H1 (cell line): ENCODE measurements around the gene NUBP2. TPM values are rescaled to one million over a fixed set of nuclear protein-coding genes. Genes with fewer than 3 reads are reported as not detected.

Experiments used
- ASH2L ChIP-seq: fragments of 200-600, 300-600 bp; sonication (generic); IDR thresholded peaks from one replicate; pipeline ENCODE4 v1.7.1; 2017; ENCODE audit warnings: low read length
- BACH1 ChIP-seq: IDR thresholded peaks from 2 replicates; pipeline ENCODE4 v1.6.1; 2012; ENCODE audit warnings: low read length, improper control_type of control experiment
- BRCA1 ChIP-seq: IDR thresholded peaks from 2 replicates; pipeline ENCODE4 v1.6.1; 2012; ENCODE audit warnings: low read depth, low read length, improper control_type of control experiment
- CBX5 ChIP-seq: fragments of 300-800, 300-1000 bp; sonication (generic); IDR thresholded peaks from 2 replicates; pipeline ENCODE4 v1.7.1; 2016; ENCODE audit warnings: antibody characterized with exemption, low read length, low read depth
- CEBPB ChIP-seq: IDR thresholded peaks from 2 replicates; pipeline ENCODE4 v1.6.1; 2012; ENCODE audit warnings: low read depth, low read length
- CHD1 ChIP-seq: IDR thresholded peaks from 2 replicates; pipeline ENCODE4 v1.6.1; 2012; ENCODE audit warnings: low read depth, low read length, improper control_type of control experiment
- CHD2 ChIP-seq: IDR thresholded peaks from 2 replicates; pipeline ENCODE4 v1.6.1; 2012; ENCODE audit warnings: low read length, improper control_type of control experiment
- GTF2F1 ChIP-seq: IDR thresholded peaks from 2 replicates; pipeline ENCODE4 v1.6.1; 2012; ENCODE audit warnings: low read depth, low read length, improper control_type of control experiment, borderline replicate concordance
- HDAC6 ChIP-seq: IDR thresholded peaks from one replicate; pipeline ENCODE4 v1.7.1; 2012; ENCODE audit warnings: low read depth, mild to moderate bottlenecking, inconsistent platforms, low read length, moderate library complexity
- JUN ChIP-seq: IDR thresholded peaks from 2 replicates; pipeline ENCODE4 v1.6.1; 2011; ENCODE audit warnings: low read depth, mild to moderate bottlenecking, improper control_type of control experiment, low read length
- JUND ChIP-seq: IDR thresholded peaks from 2 replicates; pipeline ENCODE4 v1.6.1; 2011; ENCODE audit warnings: mild to moderate bottlenecking, improper control_type of control experiment, low read length
- KDM5A ChIP-seq: fragments of 200-600 bp; IDR thresholded peaks from 2 replicates; pipeline ENCODE4 v1.7.1; 2012; ENCODE audit warnings: mild to moderate bottlenecking, low read length, inconsistent platforms, mixed read lengths
- MAFK ChIP-seq: IDR thresholded peaks from 2 replicates; pipeline ENCODE4 v1.6.1; 2012; ENCODE audit warnings: low read depth, mild to moderate bottlenecking, improper control_type of control experiment, low read length
- PHF8 ChIP-seq: fragments of 200-600 bp; sonication (generic); conservative IDR thresholded peaks from 2 replicates; pipeline ENCODE4 v1.7.1; 2012; ENCODE audit warnings: low read depth, mild to moderate bottlenecking, inconsistent platforms, low read length, moderate library complexity
- RBBP5 ChIP-seq: IDR thresholded peaks from 2 replicates; pipeline ENCODE4 v1.7.1; 2012; ENCODE audit warnings: low read depth, mild to moderate bottlenecking, inconsistent platforms, low read length, moderate library complexity, borderline replicate concordance
- RNF2 ChIP-seq: fragments of 200-900, 300-1000 bp; sonication (generic); IDR thresholded peaks from 2 replicates; pipeline ENCODE4 v1.7.1; 2016; ENCODE audit warnings: borderline replicate concordance, low read depth, mild to moderate bottlenecking, antibody characterized with exemption, low read length; ENCODE audit not compliant: poor library complexity, severe bottlenecking; ENCODE audit errors: missing control alignments
- SAP30 ChIP-seq: fragments of 300-600 bp; sonication (generic); IDR thresholded peaks from 2 replicates; pipeline ENCODE4 v1.7.1; 2012; ENCODE audit warnings: low read length, moderate library complexity, mild to moderate bottlenecking, inconsistent platforms; ENCODE audit not compliant: insufficient read depth, insufficient replicate concordance
- SIRT6 ChIP-seq: IDR thresholded peaks from one replicate; pipeline ENCODE4 v1.7.1; 2012; ENCODE audit warnings: low read length, inconsistent platforms
- SP1 ChIP-seq: IDR thresholded peaks from 2 replicates; pipeline ENCODE4 v1.6.1; 2011; ENCODE audit warnings: low read depth, low read length
- SRF ChIP-seq: IDR thresholded peaks from 2 replicates; pipeline ENCODE4 v1.6.1; 2011; ENCODE audit warnings: mild to moderate bottlenecking, low read depth, low read length, moderate library complexity
- TAF1 ChIP-seq: IDR thresholded peaks from 2 replicates; pipeline ENCODE4 v1.6.1; 2011; ENCODE audit warnings: mild to moderate bottlenecking, low read depth, low read length
- TAF7 ChIP-seq: optimal IDR thresholded peaks from 2 replicates; pipeline ENCODE3; 2011; ENCODE audit warnings: low read depth, mild to moderate bottlenecking, inconsistent platforms, low read length, moderate library complexity, borderline replicate concordance
- USF2 ChIP-seq: IDR thresholded peaks from 2 replicates; pipeline ENCODE4 v1.6.1; 2011; ENCODE audit warnings: low read length, improper control_type of control experiment
- polyA plus RNA-seq, 7 experiments: library from polyadenylated mRNA; depleted of rRNA in 3 of 7; stranded (reverse) in 5 of 7; unstranded in 2 of 7; fragments of >200 nt in 5 of 7; fragments of 200-250 nt in 2 of 7; gene quantifications; 1 replicate in 5 of 7; 2 replicates in 1 of 7; 4 replicates in 1 of 7; pipeline versions ENCODE4 v1.2.1 to v1.2.3, GENCODE V29; 2011 to 2013; ENCODE audit warnings: missing spikeins in 2 of 7, mixed read lengths in 2 of 7
- total RNA-seq: library from RNA; stranded (reverse); fragmentation: NEBNext Ultra II Directional; extraction: Animal tissue kit (Norgen Biotek cat#: 25700); gene quantifications from 2 replicates; pipeline ENCODE4 v1.2.1, GENCODE V29; 2021

The NUBP2 gene
- total and polyA plus RNA-seq, 2 of the 8 experiments (the other 6 are each of a cell fraction or from before 2014, with no cell fraction given) = 70.3 to 96.9 TPM

DNA sequence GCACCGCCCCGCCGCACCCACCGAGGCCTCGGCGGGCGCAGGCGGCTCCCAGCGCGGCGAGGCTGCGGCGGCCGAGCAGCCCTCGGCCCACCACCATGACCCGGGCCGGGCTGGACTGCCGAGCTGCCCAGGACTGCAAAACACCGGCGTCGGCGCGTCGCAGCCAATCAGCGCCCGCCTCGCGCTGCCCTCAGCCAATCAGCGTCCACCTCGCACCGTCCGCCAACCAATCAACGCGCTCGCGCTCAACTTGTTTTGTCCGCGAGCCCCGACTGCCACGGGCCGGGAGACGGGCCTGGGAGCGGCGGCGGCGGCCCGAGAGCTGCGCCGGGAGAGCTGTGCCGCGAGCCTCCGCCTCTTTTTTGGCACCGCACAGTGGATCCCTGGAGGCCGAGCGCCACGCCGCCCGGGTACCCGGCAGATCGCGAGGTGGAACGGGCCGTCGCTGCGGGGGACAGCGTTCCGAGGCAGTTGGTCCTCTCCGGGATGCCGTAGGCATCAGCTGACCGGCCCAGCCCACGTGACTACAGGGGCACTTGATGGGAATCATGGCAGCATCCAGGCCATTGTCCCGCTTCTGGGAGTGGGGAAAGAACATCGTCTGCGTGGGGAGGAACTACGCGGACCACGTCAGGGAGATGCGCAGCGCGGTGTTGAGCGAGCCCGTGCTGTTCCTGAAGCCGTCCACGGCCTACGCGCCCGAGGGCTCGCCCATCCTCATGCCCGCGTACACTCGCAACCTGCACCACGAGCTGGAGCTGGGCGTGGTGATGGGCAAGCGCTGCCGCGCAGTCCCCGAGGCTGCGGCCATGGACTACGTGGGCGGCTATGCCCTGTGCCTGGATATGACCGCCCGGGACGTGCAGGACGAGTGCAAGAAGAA is 44.2 kb downstream of the NUBP2 start, which contains the start of the genes FAHD1 and HAGH (continued):
- no peak for TF ChIP-seq BRCA1
- no peak for TF ChIP-seq JUN
- no peak for TF ChIP-seq MAFK
- TF ChIP-seq CEBPB = no peak; the same call in 1 of the 2 replicates
- no peak for TF ChIP-seq JUND
- TF ChIP-seq BACH1 = no peak; the same call in 1 of the 2 replicates
- no peak for TF ChIP-seq SRF
- peak; percentile 45 for TF ChIP-seq CHD2
- peak; percentile 96 for TF ChIP-seq KDM5A
- TF ChIP-seq TAF7 = peak; percentile 49
- no peak for TF ChIP-seq CHD1
- no peak for TF ChIP-seq HDAC6
- TF ChIP-seq GTF2F1 = no peak
- peak; percentile 85 for TF ChIP-seq TAF1
- TF ChIP-seq RNF2 = no peak
- peak; percentile 71 for TF ChIP-seq SP1
- peak; percentile 85 for TF ChIP-seq PHF8
- no peak for TF ChIP-seq CBX5
- TF ChIP-seq SIRT6 = no peak
- peak; percentile 67 for TF ChIP-seq RBBP5
- TF ChIP-seq USF2 = peak; percentile 99
- TF ChIP-seq SAP30 = peak; percentile 71
- peak; percentile 81 for TF ChIP-seq ASH2L
